ENCODE data around the gene MYO5B.

DNA sequence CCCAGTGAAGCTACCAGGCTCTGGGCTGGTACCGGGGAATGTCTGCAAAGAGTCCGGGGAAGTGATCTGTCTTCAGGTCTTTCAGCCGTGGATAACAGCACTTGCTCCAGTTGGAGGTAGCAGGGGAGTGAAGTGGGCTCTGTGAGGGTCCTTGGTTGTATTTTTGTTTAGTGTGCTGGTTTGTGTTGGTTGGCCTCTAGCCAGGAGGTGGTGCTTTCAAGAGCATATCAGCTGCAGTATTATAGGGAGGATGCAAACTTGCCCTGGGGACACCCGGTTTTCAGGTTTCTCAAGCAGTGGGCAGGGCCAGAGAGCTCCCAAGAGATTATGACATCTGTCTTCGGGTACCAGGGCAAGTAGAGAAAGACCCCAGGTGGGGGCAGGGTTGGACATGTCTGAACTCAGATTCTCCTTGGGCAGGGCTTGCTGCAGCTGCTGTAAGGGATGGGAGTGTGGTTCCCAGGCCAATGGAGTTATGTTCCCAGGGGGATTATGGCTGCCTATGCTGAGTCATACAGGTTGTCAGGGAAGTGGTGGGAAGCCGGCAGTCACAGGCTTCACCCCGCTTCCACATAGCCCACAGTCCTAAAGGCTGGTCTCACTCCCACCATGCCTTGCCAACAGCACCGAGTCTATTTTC is 416.0 kb downstream of the MYO5B start:
- TF ChIP-seq CTCF (IDR thresholded peaks at IDR 0.05; ENCODE audit: low read length) (no peak), EZH2phosphoT487 (IDR thresholded peaks at IDR 0.05; ENCODE audit: low read length) (no peak), EZH2 (optimal IDR thresholded peaks at IDR 0.05; ENCODE audit: low read depth, low read length) (no peak)
